Gastroesophageal sphincter (tissue), 4 donors: ENCODE measurements around the gene IGFL4. TPM values are rescaled to one million over a fixed set of nuclear protein-coding genes. Genes with fewer than 3 reads are reported as not detected.

Experiments used
- ATAC-seq: fragments of 150-250 bp; one replicate; pipeline ENCODE4 v1.9.1; 2016; ENCODE audit warnings: mild to moderate bottlenecking, moderate library complexity
- H3K27ac ChIP-seq, 4 donors: fragments of 200-600 bp; sonication (generic) in 3 of 4; 1 replicate in 3 of 4; 2 replicates in 1 of 4; pipeline ENCODE4 v1.5.1; 2016 to 2019
- H3K27me3 ChIP-seq: fragments of 200-600 bp; sonication (generic); one replicate; pipeline ENCODE4 v1.5.1; 2019
- H3K36me3 ChIP-seq, 2 donors: fragments of 200-600 bp; sonication (generic); one replicate each; pipeline ENCODE4 v1.5.1; 2019; ENCODE audit warnings: control low read depth in 1 of 2
- H3K4me1 ChIP-seq, 3 donors: fragments of 200-600 bp; sonication (generic); 1 replicate in 2 of 3; 2 replicates in 1 of 3; pipeline ENCODE4 v1.5.1; 2016 to 2019; ENCODE audit warnings: control low read depth in 2 of 3
- H3K4me3 ChIP-seq, 2 donors: fragments of 200-600 bp; sonication (generic); one replicate each; pipeline ENCODE4 v1.5.1; 2019; ENCODE audit warnings: mild to moderate bottlenecking in 1 of 2, moderate library complexity in 1 of 2
- H3K9me3 ChIP-seq, 3 donors: fragments of 200-600 bp; sonication (generic); one replicate each; pipeline ENCODE4 v1.5.1; 2017 to 2019; ENCODE audit warnings: control low read depth in 2 of 3
- CTCF ChIP-seq, 4 experiments: fragments of 200-600 bp in 2 of 4; fragments of 450-650 bp in 2 of 4; sonication (generic) in 1 of 4; IDR thresholded peaks; one replicate each; pipeline ENCODE4 v1.5.1; 2017 to 2019; ENCODE audit warnings: antibody characterized with exemption in 4 of 4, mild to moderate bottlenecking in 2 of 4, moderate library complexity in 2 of 4
- EP300 ChIP-seq: sonication (generic); formaldehyde crosslinking; IDR thresholded peaks from one replicate; pipeline ENCODE4 v1.6.1; 2017; ENCODE audit warnings: antibody characterized with exemption, mild to moderate bottlenecking
- POLR2A ChIP-seq, 2 donors: fragments of 450-650 bp; IDR thresholded peaks; one replicate each; pipeline ENCODE4 v1.6.1; 2017; ENCODE audit warnings: antibody characterized with exemption in 2 of 2, mild to moderate bottlenecking in 2 of 2, moderate library complexity in 1 of 2
- POLR2AphosphoS5 ChIP-seq: sonication (generic); formaldehyde crosslinking; IDR thresholded peaks from one replicate; pipeline ENCODE4 v1.6.1; 2017; ENCODE audit warnings: antibody characterized with exemption
- WGBS, 2 donors: methylation state at CpG; one replicate each; pipeline ENCODE4 v1.1.5; 2018; ENCODE audit warnings: low coverage in 1 of 2; 5-methylcytosine and 5-hydroxymethylcytosine counted together
- total RNA-seq, 4 donors: library from RNA; depleted of rRNA; stranded (reverse); fragments of >200 nt; gene quantifications; one replicate each; pipeline ENCODE4 v1.1.0, GENCODE V29; 2016

Gene IGFL4
- total RNA-seq, 4 donors from 2014 or later = not detected

GRCh38 chr19:46015687-46016425 lies 24.9 kb downstream of the IGFL4 start:
- TF ChIP-seq POLR2A (IDR thresholded peaks at IDR 0.05) = no peak
- TF ChIP-seq CTCF (IDR thresholded peaks at IDR 0.05) = no peak
- no peak for TF ChIP-seq POLR2AphosphoS5
- TF ChIP-seq EP300 = no peak
- H3K27me3 ChIP-seq = peaks cover 52% of the 10 kb centered on the region
- 4 to 15% methylated on average over 14 to 16 of the region's 63 CpGs for WGBS, 2 donors

GRCh38 chr19:46014941-46015686 lies 25.7 kb downstream of the IGFL4 start:
- peak in 1 of 4 experiments; percentile 7 for TF ChIP-seq CTCF (IDR thresholded peaks at IDR 0.05)
- no peak for TF ChIP-seq EP300
- no peak for TF ChIP-seq POLR2AphosphoS5
- no peak for TF ChIP-seq POLR2A (IDR thresholded peaks at IDR 0.05)
- ATAC-seq = peak; percentile 44
- Histone ChIP-seq H3K27ac (no peak overlapping the region), H3K4me3 (peak overlapping the region in 1 of 2 donors; percentile 67), H3K4me1 (peaks cover 0 to 28% (median 11%) of the 10 kb centered on the region in 3 donors), H3K36me3 (peaks cover 0 to 31% of the 10 kb centered on the region in 2 donors), H3K9me3 (no peaks in the 10 kb centered on the region), H3K27me3 (peaks cover 59% of the 10 kb centered on the region)
- WGBS, 2 donors = 19 to 30% methylated on average over 7 to 9 of the region's 74 CpGs

More at GRCh38 chr19:46015687-46016425, 24.9 kb downstream of the IGFL4 start:
- peaks cover 0 to 28% (median 11%) of the 10 kb centered on the region in 3 donors for H3K4me1 ChIP-seq
- no peaks in the 10 kb centered on the region for H3K9me3 ChIP-seq
- peak overlapping the region; percentile 43 to 67 for H3K4me3 ChIP-seq
- H3K27ac ChIP-seq = peak overlapping the region in 1 of 4 donors; percentile 62
- peak; percentile 8 for ATAC-seq
- peaks cover 0 to 24% of the 10 kb centered on the region in 2 donors for H3K36me3 ChIP-seq

- Histone ChIP-seq H3K27me3 (peaks cover 60% of the 10 kb centered on the region), H3K36me3 (peaks cover 0 to 31% of the 10 kb centered on the region in 2 donors), H3K27ac (no peak overlapping the region), H3K4me3 (peak overlapping the region in 1 of 2 donors; percentile 67), H3K9me3 (no peaks in the 10 kb centered on the region), H3K4me1 (peaks cover 0 to 28% (median 11%) of the 10 kb centered on the region in 3 donors)
- 55 to 60% methylated on average over 4 to 7 of the region's 8 CpGs for WGBS, 2 donors
- TF ChIP-seq EP300 = no peak
- TF ChIP-seq CTCF (IDR thresholded peaks at IDR 0.05) = no peak
- no peak for TF ChIP-seq POLR2AphosphoS5
- no peak for TF ChIP-seq POLR2A (IDR thresholded peaks at IDR 0.05)
- no peak for ATAC-seq
These were observed 26.3 kb downstream of the IGFL4 start for GRCh38 chr19:46014534-46014933.

- peak; percentile 73 for ATAC-seq
- 63 to 69% methylated on average over 6 to 15 of the region's 28 CpGs for WGBS, 2 donors
These were observed 31.0 kb downstream of the IGFL4 start for GRCh38 chr19:46009530-46010510.

More at GRCh38 chr19:46009530-46010510, 31.0 kb downstream of the IGFL4 start:
- no peak overlapping the region for H3K27ac ChIP-seq
- peaks cover 44% of the 10 kb centered on the region for H3K27me3 ChIP-seq
- no peak for TF ChIP-seq POLR2AphosphoS5
- TF ChIP-seq CTCF (IDR thresholded peaks at IDR 0.05) = peak in 3 of 4 experiments; percentile 66 to 84 (median 68)
- no peak for TF ChIP-seq EP300
- H3K4me1 ChIP-seq = peaks cover 0 to 4% (median 3%) of the 10 kb centered on the region in 3 donors
- no peaks in the 10 kb centered on the region for H3K9me3 ChIP-seq
- H3K36me3 ChIP-seq = peaks cover 0 to 54% of the 10 kb centered on the region in 2 donors
- H3K4me3 ChIP-seq = no peak overlapping the region
